ENCODE results near the gene GPR35. TPM values are rescaled to one million over a fixed set of nuclear protein-coding genes. Genes with fewer than 3 reads are reported as not detected.

The GPR35 gene
- total RNA-seq, 8 experiments from 2014 or later = 0.15 to 1.3 (median 0.54) TPM

DNA sequence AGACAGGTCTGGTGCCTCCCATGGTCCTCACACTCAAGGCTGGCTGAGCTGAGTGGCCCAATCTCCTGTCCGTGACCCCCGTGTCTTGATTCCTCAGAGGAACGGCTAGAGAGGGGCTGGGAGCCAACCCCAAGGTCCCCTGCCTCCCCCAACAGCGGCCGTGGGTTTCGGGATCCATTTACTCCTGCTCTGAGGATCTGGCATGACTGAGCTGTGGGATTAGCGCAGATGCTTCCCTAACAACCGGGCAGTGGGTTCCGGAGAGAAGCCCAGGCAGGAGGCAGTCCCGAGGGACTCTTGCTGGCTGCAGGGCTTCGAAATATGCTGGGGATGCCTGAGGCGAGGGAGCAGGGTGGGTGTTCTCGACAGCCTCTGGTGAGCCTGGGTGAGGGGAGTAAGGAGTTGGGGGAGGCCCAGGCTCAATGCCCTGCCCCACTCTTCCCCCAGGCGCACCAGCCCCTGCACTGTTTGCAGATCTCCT, 18.9 kb downstream of the GPR35 start:
- WGBS, 10 experiments = 20 to 69% (median 32%) methylated on average over 2 to 7 of the region's 14 CpGs; no CpG with 5 or more reads in 6 of the 10 experiments
- in situ Hi-C loops (cut with MboI; ENCODE audit: low pct_unique_long_range_greater_than_20kb in 2 of 9, low sequenced_read_pairs in 9 of 9, unreplicated experiment in 9 of 9) = no loop called here
- ATAC-seq (replicated peaks in 6 of 8) = no peak
- no peaks in the 10 kb centered on the region for H3K4me1 ChIP-seq (replicated peaks in 1 of 2)
- no peak overlapping the region for H3K27ac ChIP-seq
- H3K4me3 ChIP-seq = no peak overlapping the region

DNA sequence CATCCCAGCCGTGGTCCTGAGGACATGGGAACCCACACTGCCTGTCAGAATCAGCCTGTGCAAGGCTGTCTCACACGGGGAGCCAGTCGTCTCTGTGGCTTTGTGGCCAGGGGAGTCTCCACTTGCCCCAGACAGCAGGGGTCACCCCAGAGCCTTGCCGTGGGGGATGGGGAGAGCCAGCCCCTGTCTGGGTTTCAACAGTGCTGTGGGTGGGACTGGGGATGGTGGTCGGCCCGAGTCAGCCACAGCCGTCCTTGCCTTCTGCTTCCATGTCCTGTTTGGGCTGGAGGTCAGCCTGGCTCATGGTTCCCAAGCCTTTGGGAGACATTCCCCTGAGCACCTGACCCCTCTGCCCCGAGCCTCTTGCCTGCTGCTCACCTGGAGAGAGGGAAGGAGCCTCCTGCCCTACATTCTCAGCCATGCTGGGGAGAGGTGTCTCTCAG, 19.6 kb downstream of the GPR35 start:
- Histone ChIP-seq H3K27ac (no peak overlapping the region), H3K4me3 (no peak overlapping the region), H3K4me1 (replicated peaks in 1 of 2) (no peaks in the 10 kb centered on the region)
- no peak for ATAC-seq (replicated peaks in 6 of 8)
- WGBS, 10 experiments = 100% methylated on average over 1 of the region's 8 CpGs; no CpG with 5 or more reads in 9 of the 10 experiments
- in situ Hi-C loops (cut with MboI; ENCODE audit: low pct_unique_long_range_greater_than_20kb in 2 of 9, low sequenced_read_pairs in 9 of 9, unreplicated experiment in 9 of 9) = no loop called here

DNA sequence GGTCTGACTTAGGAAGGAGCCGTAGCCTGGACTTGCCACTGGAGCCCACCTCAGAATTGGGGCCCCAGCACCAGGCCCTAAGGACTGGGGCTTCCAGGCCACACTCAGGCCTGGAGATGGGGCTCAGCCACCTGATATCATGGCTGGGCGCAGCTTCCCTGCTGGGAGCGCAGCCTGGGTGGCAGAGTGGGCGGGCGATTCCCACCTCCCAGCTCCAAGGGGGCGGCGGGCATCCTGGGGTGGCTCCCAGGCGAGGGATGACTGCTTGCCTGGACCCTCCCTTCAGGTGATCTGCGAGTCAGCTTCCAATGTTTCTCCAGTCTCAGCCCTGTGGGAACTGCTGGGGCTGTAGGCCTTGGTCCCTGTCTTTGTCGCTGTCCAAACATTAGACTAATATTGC, 20.1 kb downstream of the GPR35 start:
- 86 to 100% (median 100%) methylated on average over 1 of the region's 10 CpGs; no CpG with 5 or more reads in 7 of the 10 experiments for WGBS, 10 experiments
- in situ Hi-C loops (cut with MboI; ENCODE audit: low pct_unique_long_range_greater_than_20kb in 2 of 9, low sequenced_read_pairs in 9 of 9, unreplicated experiment in 9 of 9) = no loop called here
- no peak for ATAC-seq (replicated peaks in 6 of 8)
- Histone ChIP-seq H3K4me3 (no peak overlapping the region), H3K4me1 (replicated peaks in 1 of 2) (no peaks in the 10 kb centered on the region), H3K27ac (no peak overlapping the region)

DNA sequence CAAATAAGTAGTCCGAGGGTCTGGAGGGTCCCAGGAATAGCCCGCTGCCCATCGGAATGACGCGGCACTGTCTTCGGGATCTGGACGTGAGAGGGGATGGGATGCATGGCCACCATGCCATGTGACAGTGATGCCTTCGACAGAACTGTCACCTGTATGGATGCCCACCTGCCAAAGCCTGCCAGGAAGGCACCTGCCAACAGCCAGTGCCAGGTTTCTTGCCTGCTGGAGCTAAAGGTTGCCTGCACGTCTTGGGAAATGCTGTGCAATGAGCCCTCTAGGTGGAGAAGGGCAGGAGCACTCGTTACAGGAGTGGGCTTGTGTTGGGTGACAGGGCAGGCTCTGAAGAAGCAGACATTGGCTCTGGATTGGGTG, 20.5 kb downstream of the GPR35 start:
- Histone ChIP-seq H3K4me3 (no peak overlapping the region), H3K27ac (no peak overlapping the region), H3K4me1 (replicated peaks in 1 of 2) (no peaks in the 10 kb centered on the region)
- no peak for ATAC-seq (replicated peaks in 6 of 8)
- in situ Hi-C loops (cut with MboI; ENCODE audit: low pct_unique_long_range_greater_than_20kb in 2 of 9, low sequenced_read_pairs in 9 of 9, unreplicated experiment in 9 of 9) = no loop called here
- WGBS, 10 experiments = 0 to 100% (median 75%) methylated on average over 1 to 7 of the region's 10 CpGs; no CpG with 5 or more reads in 4 of the 10 experiments

DNA sequence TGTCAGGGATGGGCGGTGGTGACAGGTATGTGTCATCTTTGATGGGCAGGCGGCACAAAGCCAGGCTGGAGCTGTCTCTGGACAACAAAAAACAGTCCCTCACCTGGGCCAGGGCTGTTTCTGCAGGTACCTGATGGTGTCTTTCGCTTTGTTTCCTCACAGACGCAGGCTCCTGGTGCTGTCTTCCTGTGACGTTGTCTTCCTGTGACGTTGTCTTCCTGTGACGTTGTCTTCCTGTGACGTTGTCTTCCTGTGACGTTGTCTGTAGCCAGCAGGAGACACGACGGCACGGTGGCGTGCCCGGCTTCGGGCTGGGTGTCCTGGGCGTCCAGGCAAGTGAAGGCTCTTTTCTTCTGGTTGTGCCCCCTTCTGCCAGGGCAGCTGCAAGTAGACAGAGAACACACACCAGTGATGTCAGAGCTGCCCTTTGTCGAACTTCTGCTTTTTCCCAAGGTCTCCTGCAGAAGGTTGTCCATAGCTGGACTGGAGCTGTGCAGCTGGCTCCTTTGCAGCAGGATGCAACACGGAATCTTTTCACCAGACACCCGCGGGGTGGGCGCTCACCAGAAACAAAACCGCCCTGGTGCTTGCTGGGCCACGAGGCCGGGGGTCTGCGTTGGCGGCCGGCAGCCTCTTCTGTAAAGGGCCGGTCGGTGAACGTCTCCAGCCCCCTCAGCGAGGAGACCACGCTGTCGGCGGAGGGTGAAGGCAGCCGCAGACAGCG, 21.1 kb downstream of the GPR35 start:
- no peaks in the 10 kb centered on the region for H3K4me1 ChIP-seq (replicated peaks in 1 of 2)
- no peak overlapping the region for H3K4me3 ChIP-seq
- no peak for ATAC-seq (replicated peaks in 6 of 8)
- in situ Hi-C loops (cut with MboI; ENCODE audit: low pct_unique_long_range_greater_than_20kb in 2 of 9, low sequenced_read_pairs in 9 of 9, unreplicated experiment in 9 of 9) = no loop called here
- 56 to 100% (median 82%) methylated on average over 1 to 20 of the region's 36 CpGs; no CpG with 5 or more reads in 1 of the 10 experiments for WGBS, 10 experiments
- H3K27ac ChIP-seq = no peak overlapping the region

DNA sequence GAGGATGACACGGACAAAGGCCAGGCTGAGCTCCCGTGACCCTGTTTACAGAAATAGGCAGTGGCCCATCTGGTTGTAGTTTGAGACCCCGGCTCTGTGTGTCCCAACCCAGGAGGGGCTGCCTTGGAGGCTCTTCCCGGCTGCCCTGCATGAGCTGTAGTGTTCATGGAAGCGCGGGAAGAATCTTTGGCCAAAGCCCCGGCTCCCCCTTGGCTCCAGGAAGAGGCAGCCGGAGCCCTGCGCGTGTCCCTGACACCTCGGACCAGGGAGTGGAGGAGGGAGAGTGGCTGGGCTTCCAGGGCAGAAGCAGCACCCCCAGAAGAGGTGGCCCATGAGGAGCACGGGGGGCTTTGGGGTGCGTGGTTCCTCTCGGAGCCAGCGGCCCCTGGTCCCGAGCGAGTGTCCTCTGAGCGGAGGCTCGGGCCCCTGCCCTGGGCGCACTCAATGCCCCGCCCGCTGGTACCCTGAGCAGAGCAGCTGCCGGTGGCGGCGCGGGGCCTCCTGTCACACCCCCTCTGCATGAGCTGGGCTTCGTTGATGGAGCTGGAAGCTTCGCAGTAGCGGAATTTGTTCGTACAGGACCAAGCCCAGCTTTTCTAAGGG, 21.7 kb downstream of the GPR35 start:
- 67 to 90% (median 83%) methylated on average over 2 to 4 of the region's 30 CpGs; no CpG with 5 or more reads in 5 of the 10 experiments for WGBS, 10 experiments
- no peak for ATAC-seq (replicated peaks in 6 of 8)
- Histone ChIP-seq H3K4me1 (replicated peaks in 1 of 2) (no peaks in the 10 kb centered on the region), H3K4me3 (no peak overlapping the region), H3K27ac (no peak overlapping the region)
- in situ Hi-C loops (cut with MboI; ENCODE audit: low pct_unique_long_range_greater_than_20kb in 2 of 9, low sequenced_read_pairs in 9 of 9, unreplicated experiment in 9 of 9) = no loop called here

DNA sequence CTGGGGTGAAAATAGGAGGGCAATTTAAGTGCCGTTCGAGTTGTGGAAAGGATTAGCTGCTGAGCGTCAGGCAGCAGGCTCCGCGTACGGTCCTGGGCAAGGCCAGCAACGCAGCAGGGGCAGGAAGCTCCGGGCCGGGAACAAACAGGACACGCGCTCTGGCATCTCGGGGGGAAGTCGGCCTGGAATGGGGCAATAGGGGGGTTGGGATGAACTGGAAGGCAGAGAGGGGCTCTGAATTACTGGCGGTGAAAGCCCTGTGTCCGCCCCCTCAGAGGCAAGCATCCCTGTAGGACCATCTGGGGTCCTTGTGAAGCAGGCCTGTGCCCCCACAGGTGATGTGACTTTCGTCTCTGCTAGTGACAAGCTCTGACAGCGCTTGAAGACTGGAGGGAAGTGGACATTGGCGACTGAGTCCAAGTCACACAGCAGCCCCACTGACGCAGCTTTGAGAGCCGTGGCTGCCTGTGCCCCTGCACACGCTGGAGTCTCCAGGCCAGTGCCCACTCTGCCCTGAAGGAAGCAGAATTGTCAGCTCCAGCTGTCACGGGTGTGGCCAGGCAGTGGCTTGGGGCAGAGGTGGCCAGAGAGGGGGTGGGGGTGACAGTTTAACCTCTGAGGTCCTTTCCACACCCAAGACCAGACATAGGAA, 22.3 kb downstream of the GPR35 start:
- no peaks in the 10 kb centered on the region for H3K4me1 ChIP-seq (replicated peaks in 1 of 2)
- ATAC-seq (replicated peaks in 6 of 8) = no peak
- H3K4me3 ChIP-seq = no peak overlapping the region
- 40 to 80% (median 74%) methylated on average over 3 to 12 of the region's 22 CpGs; no CpG with 5 or more reads in 7 of the 10 experiments for WGBS, 10 experiments
- no peak overlapping the region for H3K27ac ChIP-seq
- in situ Hi-C loops (cut with MboI; ENCODE audit: low pct_unique_long_range_greater_than_20kb in 2 of 9, low sequenced_read_pairs in 9 of 9, unreplicated experiment in 9 of 9) = no loop called here

DNA sequence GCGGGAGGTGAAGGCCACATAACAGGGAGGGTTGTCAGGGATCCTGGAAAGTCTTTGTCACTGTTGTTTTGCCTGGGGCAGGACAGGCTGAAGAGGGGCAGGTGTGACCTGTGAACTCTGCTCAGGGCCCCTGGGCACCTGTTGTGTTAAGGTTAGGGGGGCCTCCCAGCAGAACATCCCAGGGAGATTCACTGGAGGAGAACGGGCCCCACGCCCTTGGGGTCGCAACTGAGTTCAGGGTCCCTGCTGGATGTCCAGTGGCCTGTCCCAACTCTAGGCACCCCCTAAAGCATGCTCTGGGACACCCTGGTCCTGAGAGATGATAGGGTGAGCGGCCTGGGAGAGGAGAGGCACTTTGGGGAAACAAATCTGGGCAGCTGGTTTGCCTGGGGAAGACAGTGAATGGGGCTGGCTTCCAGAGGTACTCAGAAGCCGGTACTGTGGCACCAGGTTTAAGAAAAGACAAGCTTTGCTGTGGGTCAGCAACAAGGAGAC, 22.9 kb downstream of the GPR35 start:
- 39 to 100% (median 70%) methylated on average over 1 to 5 of the region's 6 CpGs; no CpG with 5 or more reads in 5 of the 10 experiments for WGBS, 10 experiments
- no peak overlapping the region for H3K4me3 ChIP-seq
- no peak for ATAC-seq (replicated peaks in 6 of 8)
- in situ Hi-C loops (cut with MboI; ENCODE audit: low pct_unique_long_range_greater_than_20kb in 2 of 9, low sequenced_read_pairs in 9 of 9, unreplicated experiment in 9 of 9) = no loop called here
- H3K4me1 ChIP-seq (replicated peaks in 1 of 2) = no peaks in the 10 kb centered on the region
- no peak overlapping the region for H3K27ac ChIP-seq

DNA sequence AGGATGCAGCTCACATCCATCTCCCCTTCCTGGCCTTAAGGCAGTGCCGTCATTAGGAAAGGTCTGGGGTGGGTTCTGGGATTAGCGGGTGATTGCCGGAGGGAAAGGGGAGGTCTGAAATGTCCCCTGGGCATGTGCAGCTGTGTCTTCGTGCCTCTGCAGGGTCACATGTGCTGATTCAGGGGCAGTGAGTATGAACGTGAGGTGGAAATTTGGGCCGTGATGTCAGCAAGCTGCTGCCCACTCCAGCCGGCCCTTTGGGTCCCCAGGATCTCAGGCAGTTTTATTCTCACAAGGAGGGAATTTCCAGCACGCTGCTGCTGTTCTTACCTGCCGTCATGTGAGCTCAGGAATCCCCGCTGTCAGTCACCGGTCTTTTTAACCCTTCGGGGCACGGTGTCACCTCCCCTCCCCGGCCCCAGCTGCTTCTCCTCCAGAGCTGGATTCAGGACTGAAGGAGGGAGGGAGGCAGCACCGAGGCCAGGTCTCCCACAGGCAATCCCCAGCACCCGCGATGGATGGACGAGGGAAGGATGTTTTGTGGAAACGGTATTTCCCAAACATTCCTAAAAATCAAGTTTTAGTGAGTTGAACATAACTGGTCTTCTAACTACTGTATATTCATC, 23.5 kb downstream of the GPR35 start:
- WGBS, 10 experiments = 0 to 73% (median 32%) methylated on average over 1 to 10 of the region's 19 CpGs; no CpG with 5 or more reads in 3 of the 10 experiments
- H3K4me3 ChIP-seq = no peak overlapping the region
- peak in 4 of 8 experiments; percentile 14 to 35 (median 30) for ATAC-seq (replicated peaks in 6 of 8)

DNA sequence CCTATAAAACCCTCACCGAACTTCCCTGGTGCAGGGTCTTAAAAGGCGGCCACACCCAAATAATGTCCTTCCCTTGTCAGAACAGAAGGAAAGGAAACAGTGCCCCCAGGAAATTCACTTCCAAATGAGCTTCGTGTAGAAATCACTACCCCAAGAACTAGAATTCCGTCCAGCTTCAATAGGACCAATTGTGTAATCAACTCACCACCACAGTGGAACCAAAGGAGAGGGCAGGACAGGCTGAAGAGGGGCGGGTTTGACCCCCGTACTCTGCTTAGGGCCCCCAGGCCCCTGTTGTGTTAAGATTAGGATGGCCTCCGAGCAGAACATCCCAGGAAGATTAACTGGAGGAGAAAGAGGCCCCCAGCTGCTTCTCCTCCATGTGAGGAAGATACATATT, 24.1 kb downstream of the GPR35 start:
- in situ Hi-C loops (cut with MboI; ENCODE audit: low pct_unique_long_range_greater_than_20kb in 2 of 9, low sequenced_read_pairs in 9 of 9, unreplicated experiment in 9 of 9) = no loop called here
- Histone ChIP-seq H3K27ac (no peak overlapping the region), H3K4me3 (no peak overlapping the region), H3K4me1 (replicated peaks in 1 of 2) (no peaks in the 10 kb centered on the region)
- 0 to 73% (median 0%) methylated on average over 1 to 6 of the region's 7 CpGs; no CpG with 5 or more reads in 3 of the 10 experiments for WGBS, 10 experiments
- ATAC-seq (replicated peaks in 6 of 8) = no peak

More for the DNA sequence above, 23.5 kb downstream of the GPR35 start:
- no peaks in the 10 kb centered on the region for H3K4me1 ChIP-seq (replicated peaks in 1 of 2)
- in situ Hi-C loops (cut with MboI; ENCODE audit: low pct_unique_long_range_greater_than_20kb in 2 of 9, low sequenced_read_pairs in 9 of 9, unreplicated experiment in 9 of 9) = no loop called here
- no peak overlapping the region for H3K27ac ChIP-seq

DNA sequence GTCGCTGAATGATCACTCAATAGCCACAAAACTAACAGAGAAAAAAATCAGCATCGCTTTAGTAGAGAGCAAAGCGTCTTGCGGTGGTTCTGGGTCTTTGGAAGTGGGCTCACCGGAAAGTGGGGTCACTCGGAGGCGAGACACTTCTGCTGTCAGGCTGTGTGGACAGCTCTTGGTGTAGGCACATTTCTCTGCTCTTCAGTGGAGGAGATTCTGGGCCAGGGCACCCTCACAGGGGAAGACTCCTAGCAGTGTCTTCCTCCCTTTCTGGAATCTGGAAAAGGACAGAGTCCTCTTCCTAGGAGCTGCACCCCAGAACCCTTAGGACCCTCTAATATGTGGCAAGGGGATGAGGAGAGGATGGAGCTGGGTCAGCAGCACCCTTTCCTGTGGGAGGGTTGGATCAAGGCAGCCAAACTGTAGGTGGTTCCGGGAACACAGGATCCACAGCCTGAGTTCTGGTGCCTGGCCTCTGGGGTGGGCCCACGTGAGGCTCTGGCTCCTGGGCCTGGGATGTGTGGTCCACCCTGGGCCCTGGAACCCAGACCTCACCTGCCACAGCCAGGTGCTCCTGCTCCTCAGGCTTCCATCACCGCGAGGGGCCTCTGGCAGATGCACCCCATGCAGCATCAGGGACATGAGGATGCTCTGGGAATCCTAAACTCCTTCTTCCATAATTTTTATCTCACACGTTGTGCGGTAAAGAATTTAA, 25.1 kb downstream of the GPR35 start:
- no peak overlapping the region for H3K27ac ChIP-seq
- in situ Hi-C loops (cut with MboI; ENCODE audit: low pct_unique_long_range_greater_than_20kb in 2 of 9, low sequenced_read_pairs in 9 of 9, unreplicated experiment in 9 of 9) = no loop called here
- no peak overlapping the region for H3K4me3 ChIP-seq
- ATAC-seq (replicated peaks in 6 of 8) = no peak
- 36 to 100% (median 79%) methylated on average over 2 to 11 of the region's 13 CpGs for WGBS, 10 experiments
- no peaks in the 10 kb centered on the region for H3K4me1 ChIP-seq (replicated peaks in 1 of 2)

DNA sequence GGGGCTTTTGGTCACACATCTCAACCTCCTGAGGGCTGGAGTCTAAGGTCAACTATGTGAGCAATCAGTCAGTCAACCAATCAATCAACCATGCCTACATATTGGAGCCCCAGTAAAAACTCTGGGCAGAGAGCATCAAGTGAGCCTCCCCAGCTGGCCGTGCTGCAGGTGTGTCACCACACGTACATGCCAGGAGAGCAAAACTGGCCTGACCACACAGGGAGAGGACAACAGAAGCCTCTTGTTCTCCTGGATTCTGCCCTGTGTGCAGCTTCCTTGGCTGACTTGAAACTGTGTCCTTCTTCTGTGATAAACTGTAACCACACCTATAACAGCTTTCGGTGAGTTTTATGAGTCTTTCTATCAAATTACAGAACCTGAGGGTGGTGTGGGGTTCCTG, 25.9 kb downstream of the GPR35 start:
- WGBS, 10 experiments = 25 to 90% (median 80%) methylated on average over 1 to 3 of the region's 3 CpGs; no CpG with 5 or more reads in 5 of the 10 experiments
- ATAC-seq (replicated peaks in 6 of 8) = no peak
- Histone ChIP-seq H3K4me1 (replicated peaks in 1 of 2) (no peaks in the 10 kb centered on the region), H3K4me3 (no peak overlapping the region), H3K27ac (no peak overlapping the region)
- in situ Hi-C loops (cut with MboI; ENCODE audit: low pct_unique_long_range_greater_than_20kb in 2 of 9, low sequenced_read_pairs in 9 of 9, unreplicated experiment in 9 of 9) = no loop called here
